Stomach (tissue), 9 donors: ENCODE data around the gene CORO7. TPM values are rescaled to one million over a fixed set of nuclear protein-coding genes. Genes with fewer than 3 reads are reported as not detected.
A peak's percentile ranks its signal among the peaks of the same experiment; 100 is the strongest.

Source experiments
- DNase-seq, 2 donors: peaks; one replicate each; pipeline versions ENCODE4 v3.0.0 to v3.0.0-alpha.2; 2013 to 2019
- H3K27ac ChIP-seq, 5 donors: fragments of 200-600 bp in 4 of 5; sonication (generic) in 4 of 5; one replicate each; pipeline ENCODE4 v1.5.1; 2013 to 2019; ENCODE audit warnings: mild to moderate bottlenecking in 1 of 5, moderate library complexity in 1 of 5
- H3K27me3 ChIP-seq, 3 donors: fragments of 200-600 bp; sonication (generic); one replicate each; pipeline ENCODE4 v1.5.1; 2017 to 2019; ENCODE audit warnings: mixed run types in 1 of 3
- H3K36me3 ChIP-seq, 4 donors: fragments of 200-600 bp; sonication (generic); 1 replicate in 3 of 4; 2 replicates in 1 of 4; pipeline ENCODE4 v1.5.1; 2016 to 2019
- H3K4me1 ChIP-seq, 4 donors: fragments of 200-600 bp; sonication (generic); one replicate each; pipeline ENCODE4 v1.5.1; 2016 to 2019
- H3K4me3 ChIP-seq, 4 donors: fragments of 200-600 bp; sonication (generic) in 3 of 4; one replicate each; pipeline ENCODE4 v1.5.1; 2016 to 2019; ENCODE audit warnings: mild to moderate bottlenecking in 1 of 4
- H3K9me3 ChIP-seq, 4 donors: fragments of 200-600 bp; sonication (generic); one replicate each; pipeline ENCODE4 v1.5.1; 2016 to 2019
- EP300 ChIP-seq: sonication (generic); formaldehyde crosslinking; IDR thresholded peaks from one replicate; pipeline ENCODE4 v1.6.1; 2017; ENCODE audit warnings: antibody characterized with exemption
- POLR2A ChIP-seq, 4 donors: fragments of 450-650 bp; IDR thresholded peaks; one replicate each; pipeline ENCODE4 v1.6.1; 2016; ENCODE audit warnings: antibody characterized with exemption in 4 of 4, control low read depth in 2 of 4, mild to moderate bottlenecking in 1 of 4, moderate library complexity in 1 of 4
- POLR2AphosphoS5 ChIP-seq, 3 donors: sonication (generic); formaldehyde crosslinking; IDR thresholded peaks; one replicate each; pipeline ENCODE4 v1.6.1; 2016; ENCODE audit warnings: antibody characterized with exemption in 3 of 3
- WGBS, 5 donors: extraction: QIAGEN DNeasy Blood & Tissue Kit in 3 of 5; methylation state at CpG; one replicate each; pipeline versions ENCODE4 v1.1.5 to v1.1.7; 2013 to 2018; 5-methylcytosine and 5-hydroxymethylcytosine counted together
- intact Hi-C: fragments of 100-400 bp; cut with DNase I; formaldehyde crosslinking; loops from one replicate; pipeline ENCODE4 v1.15.1; 2023; ENCODE audit warnings: low total_unique reads
- polyA plus RNA-seq, 3 donors: library from polyadenylated mRNA; stranded (reverse); fragments of 200-250 nt; gene quantifications; one replicate each; pipeline ENCODE4 v1.2.3, GENCODE V29; 2013
- total RNA-seq, 5 donors: library from RNA; depleted of rRNA; stranded (reverse); fragments of >200 nt; gene quantifications; one replicate each; pipeline versions ENCODE4 v1.1.0 to v1.2.3, GENCODE V29; 2014 to 2016
- TF ChIP-seq, protein P1 (sequence below), 7 experiments: fragments of 450-650 bp in 4 of 7; fragments of 200-600 bp in 3 of 7; sonication (generic) in 3 of 7; IDR thresholded peaks; one replicate each; pipeline ENCODE4 v1.5.1; 2016 to 2019; ENCODE audit warnings: antibody characterized with exemption in 7 of 7, control low read depth in 2 of 7, mild to moderate bottlenecking in 1 of 7
- donor health status: healthy with polysubstance abuse.
- donor health status: Bipolar disorder and iron deficiency.
- donor health status: healthy.

The CORO7 gene
- total and polyA plus RNA-seq, 8 donors: 12.5 to 173 (median 17.3) TPM

DNA sequence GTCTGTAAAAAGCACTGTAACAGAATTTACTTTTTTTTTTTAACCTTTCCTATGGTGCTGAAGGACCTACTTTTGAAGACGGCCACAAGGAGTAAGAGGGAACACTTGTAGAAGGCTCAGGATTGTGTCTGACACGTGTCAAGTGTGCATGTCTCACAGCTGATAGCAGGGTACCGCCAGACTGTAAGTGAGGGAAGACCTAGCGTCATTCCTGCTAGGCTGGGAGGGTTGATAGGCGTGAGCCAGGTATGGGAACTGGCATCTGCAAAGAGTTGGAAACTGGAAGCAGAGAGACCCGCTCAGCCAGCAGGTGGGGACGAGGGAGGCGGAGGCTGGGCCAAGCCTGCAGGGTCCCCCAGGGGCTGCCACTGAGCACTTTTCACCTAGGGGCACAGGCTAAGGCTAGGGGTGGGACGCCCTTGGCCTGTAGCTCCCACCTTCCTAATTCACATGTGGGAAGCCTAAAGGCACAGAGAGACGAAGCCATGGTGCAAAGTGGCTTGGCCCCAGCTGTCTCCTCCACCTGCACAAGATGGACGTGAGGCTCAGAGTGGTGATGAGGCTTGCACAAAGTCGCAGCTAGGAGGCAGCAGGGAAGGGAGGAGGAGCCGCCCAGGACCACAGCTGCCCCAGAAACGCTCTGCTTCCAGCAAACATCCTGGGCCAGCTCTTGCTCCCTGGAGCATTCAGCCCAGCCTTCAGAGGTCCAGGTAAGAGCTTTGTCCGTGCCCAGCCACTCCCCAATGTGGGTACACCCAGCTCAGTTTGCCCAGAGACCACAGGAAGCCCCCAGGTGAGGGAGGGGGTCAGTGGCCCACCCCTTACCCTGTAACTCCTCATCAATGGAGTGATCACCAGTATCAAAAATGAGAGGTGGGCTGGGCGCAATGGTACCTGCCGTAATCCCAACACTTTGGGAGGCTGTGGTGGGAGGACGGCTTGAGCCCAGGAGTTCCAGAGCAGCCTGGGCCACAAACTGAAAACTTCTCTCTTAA lies 25.8 kb downstream of the CORO7 start:
- intact Hi-C loops: no loop called here
- peaks cover 20 to 51% (median 27%) of the 10 kb centered on the region in 4 donors for H3K4me1 ChIP-seq
- H3K27me3 ChIP-seq: no peaks in the 10 kb centered on the region
- no peak for DNase-seq
- peaks cover 16 to 94% (median 67%) of the 10 kb centered on the region in 4 donors for H3K36me3 ChIP-seq
- WGBS, 5 donors: 87 to 91% (median 91%) methylated on average over 18 of the region's 18 CpGs
- no peaks in the 10 kb centered on the region for H3K9me3 ChIP-seq
- TF ChIP-seq POLR2AphosphoS5 (IDR thresholded peaks at IDR 0.05): no peak
- TF ChIP-seq EP300: no peak
- TF ChIP-seq, protein P1, sequence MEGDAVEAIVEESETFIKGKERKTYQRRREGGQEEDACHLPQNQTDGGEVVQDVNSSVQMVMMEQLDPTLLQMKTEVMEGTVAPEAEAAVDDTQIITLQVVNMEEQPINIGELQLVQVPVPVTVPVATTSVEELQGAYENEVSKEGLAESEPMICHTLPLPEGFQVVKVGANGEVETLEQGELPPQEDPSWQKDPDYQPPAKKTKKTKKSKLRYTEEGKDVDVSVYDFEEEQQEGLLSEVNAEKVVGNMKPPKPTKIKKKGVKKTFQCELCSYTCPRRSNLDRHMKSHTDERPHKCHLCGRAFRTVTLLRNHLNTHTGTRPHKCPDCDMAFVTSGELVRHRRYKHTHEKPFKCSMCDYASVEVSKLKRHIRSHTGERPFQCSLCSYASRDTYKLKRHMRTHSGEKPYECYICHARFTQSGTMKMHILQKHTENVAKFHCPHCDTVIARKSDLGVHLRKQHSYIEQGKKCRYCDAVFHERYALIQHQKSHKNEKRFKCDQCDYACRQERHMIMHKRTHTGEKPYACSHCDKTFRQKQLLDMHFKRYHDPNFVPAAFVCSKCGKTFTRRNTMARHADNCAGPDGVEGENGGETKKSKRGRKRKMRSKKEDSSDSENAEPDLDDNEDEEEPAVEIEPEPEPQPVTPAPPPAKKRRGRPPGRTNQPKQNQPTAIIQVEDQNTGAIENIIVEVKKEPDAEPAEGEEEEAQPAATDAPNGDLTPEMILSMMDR (IDR thresholded peaks at IDR 0.05): no peak
- no peak for TF ChIP-seq POLR2A (IDR thresholded peaks at IDR 0.05)
- no peak overlapping the region for H3K4me3 ChIP-seq
- H3K27ac ChIP-seq: no peak overlapping the region

DNA sequence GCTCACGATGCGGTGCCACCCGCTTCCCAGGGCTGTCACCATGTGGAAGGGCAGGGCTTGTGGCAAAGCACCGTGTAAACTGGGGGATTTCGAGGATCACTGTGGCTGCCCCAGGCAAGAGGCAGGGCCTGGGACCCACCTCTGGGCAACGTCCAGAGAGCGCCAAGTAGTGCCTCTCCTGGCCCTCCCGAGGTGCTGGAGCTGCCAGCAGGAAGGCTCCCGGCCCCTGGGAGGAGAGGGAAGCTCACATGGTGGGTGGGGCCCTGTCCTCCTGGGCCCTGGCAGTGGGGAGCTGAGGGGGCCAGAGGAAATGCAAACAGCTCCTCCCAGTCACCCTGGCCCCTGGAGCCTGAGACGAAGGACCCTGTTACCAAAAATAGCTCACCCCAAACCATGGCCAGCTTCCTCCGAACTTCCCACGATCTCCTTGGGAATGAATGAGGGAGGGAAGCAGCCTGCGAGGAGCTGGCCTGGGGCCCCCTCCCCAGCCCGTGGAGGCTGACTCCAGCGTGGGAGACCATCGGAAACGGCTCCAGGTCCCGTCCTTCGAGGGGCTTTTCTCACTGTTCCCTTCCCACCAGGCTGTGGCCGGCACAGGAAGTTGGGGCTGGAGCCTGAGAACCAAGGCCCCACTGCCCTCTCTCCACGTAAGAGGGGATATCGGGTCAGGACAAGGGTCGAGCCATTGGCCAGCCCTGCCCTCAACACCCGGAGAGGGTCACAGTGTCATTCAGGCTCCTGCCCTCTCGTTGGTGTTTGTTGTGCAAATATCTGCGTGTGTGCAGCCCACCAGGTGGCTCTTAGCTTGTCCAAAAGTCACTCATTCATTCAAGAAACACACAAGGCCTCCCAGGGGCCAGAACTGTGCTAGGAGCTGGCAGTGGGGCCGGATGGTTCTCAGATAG lies 27.1 kb downstream of the CORO7 start:
- Histone ChIP-seq H3K27me3 (no peaks in the 10 kb centered on the region), H3K4me1 (peaks cover 20 to 51% (median 27%) of the 10 kb centered on the region in 4 donors), H3K4me3 (no peak overlapping the region), H3K36me3 (peaks cover 6 to 94% (median 67%) of the 10 kb centered on the region in 4 donors), H3K9me3 (no peaks in the 10 kb centered on the region), H3K27ac (peak overlapping the region in 4 of 5 donors; percentile 6 to 55 (median 44))
- WGBS, 5 donors: 65 to 82% (median 70%) methylated on average over 16 to 27 of the region's 27 CpGs
- no peak for DNase-seq
- intact Hi-C loops: no loop called here
- TF ChIP-seq POLR2A (IDR thresholded peaks at IDR 0.05): no peak
- TF ChIP-seq, protein P1 (IDR thresholded peaks at IDR 0.05): no peak
- no peak for TF ChIP-seq POLR2AphosphoS5 (IDR thresholded peaks at IDR 0.05)
- TF ChIP-seq EP300: no peak

DNA sequence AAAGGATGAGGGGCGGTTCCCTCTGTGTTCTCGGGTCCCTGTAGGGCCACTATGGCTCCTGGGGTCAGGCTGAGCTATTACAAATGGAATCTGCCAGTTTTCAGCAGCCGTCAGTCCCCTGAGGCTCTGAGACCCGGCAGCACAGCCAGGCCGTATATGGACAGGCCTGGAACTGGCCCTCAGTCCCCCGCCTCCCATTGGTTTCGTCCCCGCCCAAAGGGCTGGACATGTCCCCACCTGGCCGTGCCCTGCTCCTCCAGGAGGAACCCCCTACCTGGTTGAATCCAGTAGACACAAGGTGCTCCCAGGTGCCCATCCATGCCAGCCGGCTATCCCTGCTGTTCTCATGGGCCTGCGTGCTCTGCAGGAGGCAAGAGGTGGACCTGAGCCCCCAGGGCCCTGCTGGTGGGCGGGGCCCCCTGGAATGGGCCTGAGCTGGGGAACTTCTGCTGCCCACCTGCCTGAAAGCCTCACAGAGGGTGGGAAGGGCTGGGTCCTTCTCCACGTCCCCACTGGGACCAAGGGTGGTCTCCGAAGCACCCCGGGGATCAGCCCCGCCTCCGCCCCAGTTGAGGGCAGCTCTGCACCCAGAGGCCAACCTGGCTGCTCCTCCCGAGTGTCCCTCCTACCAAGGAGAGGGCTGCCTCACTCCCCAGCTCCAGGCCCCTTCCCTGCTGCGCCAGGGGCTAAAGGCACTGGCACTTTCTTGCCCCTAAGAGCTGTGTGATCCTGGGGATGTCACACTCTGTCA lies 27.9 kb downstream of the CORO7 start:
- no peak for DNase-seq
- H3K9me3 ChIP-seq: no peaks in the 10 kb centered on the region
- WGBS, 5 donors: 76 to 90% (median 83%) methylated on average over 10 to 19 of the region's 19 CpGs
- peaks cover 10 to 94% (median 73%) of the 10 kb centered on the region in 4 donors for H3K36me3 ChIP-seq
- no peaks in the 10 kb centered on the region for H3K27me3 ChIP-seq
- no peak overlapping the region for H3K4me3 ChIP-seq
- H3K4me1 ChIP-seq: peaks cover 16 to 46% (median 25%) of the 10 kb centered on the region in 4 donors
- H3K27ac ChIP-seq: peak overlapping the region in 4 of 5 donors; percentile 6 to 55 (median 44)
- TF ChIP-seq POLR2AphosphoS5 (IDR thresholded peaks at IDR 0.05): no peak
- TF ChIP-seq, protein P1 (IDR thresholded peaks at IDR 0.05): no peak
- no peak for TF ChIP-seq POLR2A (IDR thresholded peaks at IDR 0.05)
- no peak for TF ChIP-seq EP300
- intact Hi-C loops: no loop called here
